LoVo (cell line): ENCODE results near the gene LYPD1.

ENCODE experiments used
- DNase-seq: peaks from one replicate; pipeline ENCODE4 v3.0.0-alpha.2; 2016; ENCODE audit warnings: low spot score

The LYPD1 gene

DNA sequence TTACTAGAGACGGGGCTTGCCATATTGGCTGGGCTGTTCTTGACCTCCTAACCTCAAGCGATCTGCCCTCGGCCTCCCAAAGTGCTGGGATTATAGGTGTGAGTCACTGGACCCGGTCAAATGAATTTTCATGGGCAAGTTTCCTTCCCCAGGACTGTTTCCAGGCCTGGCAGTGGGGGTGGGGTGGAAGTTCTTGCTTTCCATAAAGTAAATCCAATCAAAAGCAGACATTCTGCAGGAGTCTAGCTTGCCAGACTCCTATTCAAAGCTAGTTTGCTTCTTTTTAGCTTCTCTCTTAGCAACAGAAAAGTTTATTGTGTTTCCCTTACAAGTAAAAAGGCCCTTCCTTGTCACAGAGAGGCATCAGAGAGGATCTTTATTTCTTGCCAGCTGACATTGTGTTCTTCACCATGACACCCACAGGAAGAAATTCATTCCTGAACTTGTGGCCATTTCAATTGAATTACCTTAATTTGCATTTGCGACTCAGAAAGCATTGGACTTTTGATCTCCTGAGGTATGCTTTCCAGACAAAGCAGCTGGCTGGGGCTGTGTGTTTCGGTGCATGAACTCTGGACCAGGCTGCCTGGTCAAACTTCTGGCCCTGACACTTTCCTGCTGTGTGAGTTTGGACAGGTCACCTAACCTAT, 37.9 kb downstream of the LYPD1 start:
- no peak for DNase-seq

DNA sequence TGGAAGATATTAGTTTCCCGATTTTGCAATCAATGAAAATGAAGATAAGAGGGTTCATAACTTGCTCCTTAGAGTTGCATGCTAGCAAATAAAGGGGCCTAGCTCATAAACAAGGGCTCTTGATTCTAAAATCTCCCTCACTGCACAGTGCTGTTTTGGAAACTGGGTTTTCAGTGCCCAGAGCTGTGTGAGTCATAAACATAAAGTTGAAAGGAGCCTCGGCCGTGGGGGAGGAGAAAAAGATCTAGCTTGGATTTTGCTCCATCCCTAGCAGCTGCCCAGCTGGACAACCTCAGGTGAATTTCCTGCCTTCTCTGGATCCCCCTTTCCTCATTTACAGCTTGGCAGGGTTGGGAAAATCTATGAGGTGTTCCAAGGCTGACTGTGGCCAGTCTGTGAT, 42.5 kb downstream of the LYPD1 start:
- DNase-seq, result no peak

DNA sequence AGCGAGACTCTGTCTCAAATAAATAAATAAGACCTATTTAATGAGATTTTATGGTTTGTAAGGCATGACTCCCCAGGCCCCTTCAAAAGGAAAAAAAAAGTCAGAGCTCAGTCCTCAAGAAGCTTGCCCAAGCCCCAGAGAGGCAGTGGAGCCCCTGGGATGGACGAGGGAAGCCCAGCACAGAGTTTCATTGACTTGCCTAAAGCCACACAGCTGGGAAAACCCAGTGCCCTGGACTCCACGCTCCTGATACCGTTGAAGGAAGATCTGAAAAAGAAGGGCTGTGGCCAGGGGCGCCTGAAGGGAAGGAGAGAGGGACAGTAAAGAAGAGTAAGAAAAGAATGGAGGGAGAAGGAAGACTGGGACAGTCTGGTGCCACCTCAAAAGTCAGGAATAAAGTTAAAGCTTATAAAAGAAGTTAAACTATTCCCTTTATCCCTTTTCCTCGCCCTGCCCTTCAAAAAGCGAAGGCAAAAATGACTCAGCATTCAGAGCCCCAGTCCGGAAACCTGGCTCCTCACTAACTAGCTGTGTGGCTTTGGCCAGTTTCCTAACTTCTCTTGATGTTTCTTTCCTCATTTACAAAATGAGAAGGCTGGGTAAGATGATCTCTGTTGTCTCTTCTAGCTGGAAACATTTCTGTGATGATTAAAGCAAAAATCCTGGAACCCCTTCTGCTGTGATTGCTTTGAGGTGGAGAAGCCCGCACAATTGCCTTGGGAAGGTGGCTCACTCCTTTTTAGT, 46.7 kb downstream of the LYPD1 start:
- no peak for DNase-seq

DNA sequence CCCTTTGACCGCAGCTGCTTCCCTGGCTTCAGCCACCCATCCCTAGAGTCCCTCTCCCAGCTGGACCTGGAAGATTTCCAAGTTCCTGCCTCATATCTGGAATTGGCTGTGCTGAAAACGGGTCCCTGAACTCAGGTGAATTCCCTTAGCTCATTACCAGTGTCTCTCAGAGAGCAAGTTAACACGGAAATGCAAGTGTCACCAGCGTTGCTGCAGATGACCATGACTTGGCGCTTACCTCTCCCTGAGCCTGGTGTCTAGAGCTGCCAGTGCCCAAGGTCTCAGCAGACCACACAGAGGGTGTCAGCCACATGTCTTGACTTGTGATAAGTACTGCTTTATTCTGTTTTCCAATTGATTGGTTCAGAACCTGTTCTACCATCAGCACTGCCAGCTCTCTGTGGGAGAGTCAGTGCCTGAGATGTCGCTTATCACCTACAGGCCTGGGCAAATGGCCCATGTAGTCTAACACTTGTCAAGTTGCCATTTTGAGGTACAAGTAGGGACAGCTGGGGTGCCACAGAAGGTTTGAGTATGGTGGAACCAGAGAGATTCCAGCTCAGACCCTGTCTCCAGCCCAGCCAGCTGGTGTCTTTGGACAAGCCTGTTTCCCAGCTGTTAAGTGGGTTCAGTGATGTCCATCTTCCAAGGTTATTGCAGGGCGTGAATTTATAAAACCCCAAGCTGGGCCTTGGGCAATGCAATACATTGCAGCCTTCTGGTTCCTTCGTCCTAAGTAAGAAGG, 48.7 kb downstream of the LYPD1 start:
- DNase-seq, result no peak

DNA sequence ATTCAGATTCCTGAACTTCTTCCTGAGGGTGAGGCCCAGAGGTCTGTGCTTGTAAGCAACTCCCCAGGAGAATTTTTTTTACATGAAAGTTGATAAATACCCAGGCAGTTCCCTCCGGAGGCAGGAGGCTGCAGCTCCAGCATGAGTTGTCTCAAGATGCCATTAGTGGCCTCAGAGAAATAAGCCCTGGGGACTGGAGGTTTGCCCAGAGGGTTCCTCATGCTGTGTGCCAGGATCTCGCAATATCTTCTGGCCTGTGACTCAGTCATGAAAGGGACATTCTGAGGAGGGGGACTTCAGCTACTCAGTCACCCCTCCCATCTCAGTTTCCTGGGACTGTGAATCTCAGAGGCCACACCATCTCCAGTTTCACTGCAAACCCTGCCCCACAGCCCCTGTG, 49.9 kb downstream of the LYPD1 start:
- no peak for DNase-seq

DNA sequence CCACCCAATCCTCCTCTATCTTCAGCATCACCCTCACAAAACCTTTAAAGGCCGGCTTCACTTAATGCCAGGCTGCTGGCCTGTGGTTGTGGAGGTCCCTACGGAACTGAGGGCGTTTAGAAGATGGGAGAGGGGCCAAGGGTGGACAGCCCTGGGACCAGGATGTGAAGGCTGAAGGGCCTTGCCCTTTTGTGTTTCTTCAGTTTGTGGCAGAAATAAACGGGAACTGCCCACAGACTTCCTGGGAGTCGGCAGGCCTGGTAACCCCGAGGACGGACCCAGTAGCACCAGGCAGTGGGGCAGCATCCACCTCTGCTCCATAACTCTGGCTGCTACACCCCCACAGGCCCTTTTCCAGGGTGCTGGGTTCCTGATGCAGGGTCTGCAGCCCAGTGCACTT, 51.3 kb downstream of the LYPD1 start:
- DNase-seq, result no peak

DNA sequence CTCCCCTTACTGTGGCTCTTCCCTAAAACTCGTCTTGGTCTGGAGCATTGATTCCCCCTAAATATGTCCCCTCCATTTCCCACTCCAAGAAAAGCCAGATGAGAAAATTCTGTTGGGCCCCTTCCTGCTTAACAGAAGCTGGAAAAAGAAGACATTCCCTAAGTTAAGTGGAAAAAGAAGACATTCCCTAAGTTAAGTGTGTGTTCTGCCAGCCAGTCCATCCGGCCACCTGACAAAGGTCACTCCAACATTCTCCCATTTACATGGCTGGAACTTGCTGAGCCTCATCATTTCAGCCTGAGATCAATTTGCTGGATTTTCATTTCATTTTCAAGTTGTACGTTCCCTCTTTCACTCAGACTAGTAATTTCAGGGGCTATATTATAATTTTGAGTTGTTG, 52.0 kb downstream of the LYPD1 start:
- no peak for DNase-seq

DNA sequence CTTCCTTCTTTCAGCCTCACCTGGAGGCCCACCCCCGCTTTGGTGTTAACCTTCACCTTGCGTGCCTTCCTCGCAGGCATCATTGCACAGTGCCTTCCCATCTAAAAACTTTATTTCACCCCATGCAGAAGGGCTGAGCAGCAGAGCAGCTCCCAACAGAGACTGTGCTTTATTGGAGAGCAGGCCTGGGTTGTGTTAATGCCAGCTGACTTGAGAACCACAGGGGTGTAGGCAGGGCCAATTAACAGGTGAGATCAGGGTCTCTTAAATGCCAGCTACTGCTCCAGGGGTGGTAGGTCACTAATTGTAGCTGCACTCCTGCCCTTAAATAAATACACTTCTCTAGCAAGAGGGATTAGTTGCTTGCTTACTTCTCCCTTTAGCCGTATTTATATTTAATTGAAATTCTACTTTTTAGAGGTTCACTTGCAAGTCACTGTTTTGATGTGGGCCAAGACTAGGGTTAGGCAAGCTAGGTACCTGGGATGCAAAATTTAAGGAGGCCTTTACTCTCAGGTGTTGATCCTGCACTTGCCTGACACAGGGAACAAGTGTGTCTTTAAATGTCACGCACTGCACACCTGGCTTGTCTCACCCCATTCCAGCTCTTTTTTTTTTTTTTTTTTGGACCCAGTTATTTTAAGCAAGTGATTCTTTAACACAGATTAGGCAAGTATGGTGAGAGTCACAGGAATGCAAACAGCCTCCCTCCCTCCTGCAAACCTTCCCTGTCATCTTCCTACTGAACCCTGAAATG, 54.5 kb downstream of the LYPD1 start:
- no peak for DNase-seq

DNA sequence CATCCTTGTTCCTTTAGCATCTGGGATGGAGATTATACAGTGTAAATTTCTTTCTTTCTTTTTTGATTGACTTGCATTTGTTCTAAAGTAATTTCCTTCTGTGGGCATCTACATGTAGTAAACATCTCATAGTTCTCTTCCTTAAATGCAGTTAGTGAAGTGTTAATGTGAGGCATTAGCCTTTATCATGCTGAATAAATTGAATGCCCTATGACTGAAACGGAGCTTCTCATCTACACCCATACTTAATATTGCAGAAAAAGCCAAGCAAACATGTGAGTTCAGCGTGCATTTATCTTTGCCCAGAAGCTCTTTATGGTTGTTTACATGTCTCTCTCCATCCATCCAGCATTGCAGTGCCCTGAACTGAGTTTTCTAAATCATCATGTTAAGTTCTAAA, 58.3 kb downstream of the LYPD1 start:
- DNase-seq, result no peak

DNA sequence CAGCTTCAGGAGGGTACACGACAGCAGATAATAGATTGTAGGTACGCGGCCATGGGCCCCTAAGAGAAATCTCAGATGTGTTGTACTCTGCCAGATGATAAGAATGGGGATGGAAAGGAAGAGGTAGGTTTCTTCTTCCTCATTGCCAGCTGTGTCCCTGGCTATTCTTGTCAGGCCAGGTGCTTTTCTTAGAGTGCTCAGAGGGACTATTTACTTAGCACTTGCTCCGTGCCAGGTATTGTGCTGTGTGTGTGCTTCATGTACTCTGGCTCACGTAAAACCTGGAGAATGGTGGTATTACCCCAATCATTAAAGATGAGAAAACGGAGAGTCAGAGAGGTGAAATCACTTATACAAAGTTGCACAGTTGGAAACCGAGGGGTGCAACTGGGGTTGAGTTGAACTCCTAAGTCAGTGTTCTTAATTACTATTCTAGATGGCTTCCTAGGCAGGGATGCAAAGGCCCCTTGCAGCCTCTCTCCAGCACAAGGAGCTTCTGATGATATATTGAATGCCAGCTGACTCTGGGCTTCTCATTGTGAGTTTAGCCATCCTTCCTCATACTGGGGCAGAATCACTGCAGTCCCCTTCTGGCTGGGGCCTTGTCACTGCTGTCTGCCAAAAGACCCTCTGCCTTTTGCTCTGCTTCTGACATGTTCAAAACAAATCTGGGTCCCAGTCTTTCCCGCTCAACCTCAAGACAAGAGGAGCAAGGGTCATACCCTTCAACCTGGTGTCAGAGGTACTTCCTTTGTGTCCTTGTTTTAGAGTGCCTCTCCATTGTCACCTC, 60.7 kb downstream of the LYPD1 start:
- DNase-seq, result no peak

DNA sequence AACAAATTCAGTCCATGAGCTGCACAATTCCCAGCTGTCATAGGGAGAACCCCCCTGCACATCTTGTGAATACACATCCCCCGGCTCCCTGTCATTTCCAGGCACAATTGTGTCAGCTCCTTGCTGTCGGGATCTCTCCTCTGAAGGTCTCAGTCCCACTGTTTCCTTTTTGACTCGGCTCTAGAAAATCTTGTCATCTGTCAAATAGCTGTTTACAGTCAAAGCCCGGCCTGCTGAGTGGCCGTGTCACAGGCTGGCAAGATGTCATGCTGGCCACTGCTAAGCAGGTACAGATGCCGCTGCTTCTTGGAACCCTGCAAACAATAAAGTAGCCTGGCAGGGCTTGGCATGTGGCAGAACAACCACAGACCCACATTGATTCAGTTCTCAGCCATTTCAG, 61.7 kb downstream of the LYPD1 start:
- DNase-seq, result no peak

DNA sequence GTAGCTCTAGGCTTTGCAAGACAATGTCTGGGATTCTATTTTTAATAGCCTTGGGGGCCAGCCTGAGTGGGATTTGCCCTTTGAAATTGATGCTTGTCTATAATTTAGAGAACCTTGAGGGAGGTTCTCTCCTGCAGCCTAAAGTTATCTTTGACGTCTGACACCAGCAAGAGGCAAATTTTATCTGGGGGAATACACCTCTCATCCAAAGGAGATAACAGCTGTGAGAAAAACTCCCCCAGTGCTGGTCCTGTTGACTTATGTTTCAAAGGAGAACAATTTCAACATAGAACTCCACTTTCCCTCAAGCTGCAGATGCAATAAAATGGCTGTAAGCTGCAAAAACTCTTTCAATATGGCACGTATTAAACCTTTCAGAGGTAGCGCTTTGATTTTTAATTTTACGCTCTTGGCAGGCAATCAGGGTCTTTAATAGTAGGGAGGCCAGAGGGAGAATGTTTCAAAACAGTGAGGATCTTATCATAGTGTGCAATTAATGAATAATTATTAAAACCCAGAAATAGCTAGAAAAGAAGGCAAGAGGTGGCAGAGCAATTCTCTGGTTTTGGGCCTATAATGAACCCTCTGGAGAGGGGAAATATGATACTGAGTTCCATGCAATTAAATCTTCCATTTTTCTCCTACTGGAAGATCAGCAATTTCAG, 62.4 kb downstream of the LYPD1 start:
- DNase-seq, result no peak

DNA sequence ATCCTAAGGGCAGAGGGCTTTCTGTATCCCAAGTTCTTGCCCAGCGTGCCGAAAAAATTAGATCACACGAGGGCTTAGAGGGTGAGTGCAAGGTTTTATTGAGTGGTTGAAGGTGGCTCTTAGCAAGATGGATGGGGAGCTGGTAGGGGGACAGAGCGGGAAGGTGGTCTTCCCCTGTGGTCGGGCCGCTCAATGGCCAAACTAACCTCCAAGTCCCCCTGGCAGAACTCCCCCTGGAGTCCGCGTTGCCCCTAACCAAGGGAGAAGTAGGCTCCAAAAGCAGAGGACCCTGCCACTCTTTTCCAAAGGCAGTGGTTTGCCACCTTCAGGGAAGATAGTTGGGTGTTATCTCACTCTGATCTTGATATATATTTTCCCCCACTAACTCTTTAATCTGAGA, 63.4 kb downstream of the LYPD1 start:
- no peak for DNase-seq

DNA sequence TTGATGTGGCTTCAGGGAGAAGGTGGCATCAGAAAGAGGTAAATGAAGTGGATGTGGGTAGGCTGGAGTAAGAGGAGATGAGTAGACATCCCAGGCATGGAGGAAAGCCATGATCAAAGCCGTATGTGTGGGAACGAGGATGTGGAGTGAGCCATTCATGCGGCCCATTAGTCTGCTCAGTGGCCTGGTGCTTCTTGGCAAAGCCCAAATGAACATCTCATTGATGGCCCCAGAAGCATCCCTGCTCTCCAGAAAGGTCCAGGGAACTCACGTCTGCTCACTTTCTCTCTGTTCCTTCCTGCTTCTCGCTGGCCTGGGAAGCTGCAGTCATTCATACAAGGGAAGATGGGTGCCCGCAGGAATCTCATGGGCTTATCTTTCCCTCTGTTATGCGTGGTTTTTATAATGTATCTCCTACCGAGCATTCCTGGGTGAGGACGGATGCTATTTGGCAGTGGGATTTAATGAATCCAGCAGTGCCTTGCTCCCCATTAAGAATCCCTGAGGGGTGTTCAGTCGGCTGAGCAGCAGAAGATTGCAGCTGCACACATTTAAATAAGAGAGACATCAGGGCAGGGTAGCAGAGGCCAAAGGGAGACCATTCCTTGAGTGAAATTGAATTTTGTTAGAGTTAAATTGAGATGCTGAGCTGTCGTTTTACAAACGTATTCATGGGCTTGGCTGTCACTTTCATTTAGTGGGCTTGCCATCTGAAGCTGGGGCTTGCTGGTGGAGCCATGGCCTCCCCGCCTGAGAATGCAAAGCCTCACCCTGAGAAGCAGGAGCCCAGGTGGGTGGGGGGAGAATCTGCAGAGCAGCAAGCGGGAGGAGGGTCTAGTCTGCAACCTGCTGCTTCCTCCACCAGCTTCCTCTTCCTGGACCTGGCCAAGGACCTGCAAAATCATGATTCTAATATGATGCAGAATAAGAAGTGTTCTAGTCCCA, 64.5 kb downstream of the LYPD1 start:
- no peak for DNase-seq

DNA sequence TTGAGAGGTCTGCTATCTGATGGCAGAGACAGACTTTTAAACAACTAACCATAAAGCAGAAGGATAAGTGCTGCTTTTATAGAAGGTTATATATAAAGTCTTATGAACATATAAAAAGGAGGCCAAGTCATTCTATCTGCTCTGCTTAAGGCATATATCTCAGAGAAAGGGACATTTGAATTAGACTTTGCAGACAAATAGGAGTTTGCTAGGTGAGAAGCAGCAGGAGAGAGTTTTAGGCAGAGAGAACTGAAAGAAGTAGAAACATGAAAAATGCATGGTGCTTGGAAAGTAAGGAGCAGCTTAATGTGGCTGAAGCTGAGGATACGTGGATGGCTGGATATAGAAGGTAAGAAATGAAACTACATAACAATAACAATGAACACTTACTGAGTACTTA, 65.4 kb downstream of the LYPD1 start:
- DNase-seq, result no peak

DNA sequence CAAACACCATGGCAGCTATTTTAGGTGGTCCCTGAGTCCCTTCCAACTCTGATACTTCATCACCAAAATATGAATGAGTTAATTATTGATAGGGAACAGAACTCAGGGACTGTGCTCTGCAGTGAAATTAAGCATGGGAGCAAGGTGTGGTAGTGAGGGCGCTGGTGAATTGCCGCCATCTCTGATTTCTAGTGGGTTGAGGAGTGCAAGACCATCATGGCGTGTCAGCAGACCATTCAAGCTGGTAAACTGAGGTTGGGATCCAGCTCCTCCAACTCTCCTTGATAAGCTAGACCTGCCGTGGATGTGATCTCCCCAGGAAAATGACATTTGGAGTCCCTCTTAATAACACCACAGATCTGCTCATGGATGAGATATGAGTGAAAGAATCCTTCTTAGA, 70.4 kb downstream of the LYPD1 start:
- DNase-seq, result no peak

DNA sequence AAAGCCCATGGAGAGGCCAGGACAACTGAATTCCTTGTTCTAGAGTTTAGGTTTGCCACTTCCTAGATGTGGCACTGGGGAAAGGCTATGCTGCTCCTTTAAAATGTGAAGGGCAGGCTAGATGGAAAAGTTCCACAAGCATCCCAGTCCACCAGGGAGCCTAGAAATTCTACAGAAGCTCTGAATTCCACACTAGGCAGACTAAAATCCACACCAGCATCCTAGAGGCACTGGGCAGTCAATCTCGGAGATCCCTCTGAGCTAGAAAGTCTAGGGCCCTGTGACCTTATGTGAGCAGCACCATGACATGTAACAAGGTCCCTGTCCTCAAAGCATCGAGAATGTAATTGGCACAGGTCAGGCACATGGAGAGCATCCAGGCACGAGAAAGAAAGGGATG, 71.5 kb downstream of the LYPD1 start:
- no peak for DNase-seq

DNA sequence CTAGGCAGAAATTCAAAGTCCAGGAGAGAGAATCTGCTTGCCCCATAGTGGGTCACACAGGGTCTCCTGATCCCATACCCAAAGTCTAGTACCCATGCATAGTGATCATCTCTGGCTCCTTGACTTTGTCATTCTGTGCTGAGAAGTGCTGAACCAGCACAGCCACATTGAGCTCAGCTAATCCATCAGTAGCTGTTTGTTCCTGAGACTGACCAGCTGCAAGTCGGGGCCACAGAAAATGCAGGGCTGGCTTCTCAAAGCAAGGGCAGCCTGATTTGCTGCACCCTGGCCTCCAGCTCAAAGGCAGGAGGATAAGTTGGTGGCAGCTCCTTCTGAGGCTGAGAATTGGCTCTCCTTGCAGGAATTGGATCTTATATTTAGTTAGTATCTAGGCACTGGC, 72.2 kb downstream of the LYPD1 start:
- DNase-seq, result no peak

DNA sequence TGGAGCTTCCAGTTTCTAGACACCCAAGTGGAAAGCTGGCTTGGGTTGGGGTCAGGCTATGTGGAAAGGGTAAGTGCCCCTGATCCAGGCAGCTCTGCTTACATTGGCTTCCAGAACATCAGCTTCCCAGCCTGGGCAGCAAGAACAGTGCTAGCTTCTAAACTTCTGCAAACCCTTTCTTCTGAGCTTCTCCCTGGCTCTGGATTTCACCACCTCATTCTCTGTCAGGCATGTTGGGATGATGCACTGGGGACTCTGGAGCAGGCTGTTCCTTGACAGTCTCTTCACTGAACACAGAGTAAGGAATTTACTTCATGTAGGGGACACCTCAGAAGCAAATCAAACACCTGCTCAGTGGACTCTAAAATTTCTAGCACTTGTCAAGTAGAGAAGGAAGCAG, 72.8 kb downstream of the LYPD1 start:
- no peak for DNase-seq

DNA sequence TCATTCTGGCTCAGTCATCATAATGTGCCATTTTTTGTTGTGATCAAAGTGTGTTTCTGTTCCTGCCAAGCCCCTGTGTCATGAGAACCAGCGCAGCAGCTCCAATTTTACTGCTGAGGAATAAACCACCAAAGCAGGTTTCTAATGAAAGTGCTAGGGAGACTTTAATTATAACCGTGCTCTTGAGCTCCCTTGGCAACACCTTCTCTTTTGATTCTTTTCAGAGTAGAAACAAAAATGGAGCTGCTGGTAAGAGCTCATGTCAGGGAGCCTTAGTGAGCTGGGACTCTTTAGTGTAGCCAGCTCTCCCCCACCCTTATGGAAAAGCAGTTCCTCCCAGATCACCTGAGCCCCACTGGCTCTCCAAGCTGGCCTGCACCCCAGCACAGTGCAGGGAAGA, 74.3 kb downstream of the LYPD1 start:
- no peak for DNase-seq
